Right renal cortex interstitium (tissue), 3 donors: ENCODE data around the gene SLA2. TPM values are rescaled to one million over a fixed set of nuclear protein-coding genes. Genes with fewer than 3 reads are reported as not detected.
"Not testable (repeated sequence)": the region's sequence is repeated elsewhere in the genome, so short reads cannot be mapped to it uniquely, and the experiment has no call there.

Source experiments
- DNase-seq, 3 donors: peaks; one replicate each; pipeline ENCODE4 v3.0.0-alpha.2; 2013; ENCODE audit warnings: low read depth in 3 of 3, low spot score in 2 of 3
- polyA plus RNA-seq, 3 donors: library from polyadenylated mRNA; unstranded; fragments of 120-200 nt; gene quantifications; one replicate each; pipeline ENCODE4 v1.2.1, GENCODE V29; 2013; ENCODE audit not compliant: insufficient read length in 3 of 3

Gene SLA2
- polyA plus RNA-seq, 3 donors, result 0.28 to 0.82 (median 0.50) TPM

DNA sequence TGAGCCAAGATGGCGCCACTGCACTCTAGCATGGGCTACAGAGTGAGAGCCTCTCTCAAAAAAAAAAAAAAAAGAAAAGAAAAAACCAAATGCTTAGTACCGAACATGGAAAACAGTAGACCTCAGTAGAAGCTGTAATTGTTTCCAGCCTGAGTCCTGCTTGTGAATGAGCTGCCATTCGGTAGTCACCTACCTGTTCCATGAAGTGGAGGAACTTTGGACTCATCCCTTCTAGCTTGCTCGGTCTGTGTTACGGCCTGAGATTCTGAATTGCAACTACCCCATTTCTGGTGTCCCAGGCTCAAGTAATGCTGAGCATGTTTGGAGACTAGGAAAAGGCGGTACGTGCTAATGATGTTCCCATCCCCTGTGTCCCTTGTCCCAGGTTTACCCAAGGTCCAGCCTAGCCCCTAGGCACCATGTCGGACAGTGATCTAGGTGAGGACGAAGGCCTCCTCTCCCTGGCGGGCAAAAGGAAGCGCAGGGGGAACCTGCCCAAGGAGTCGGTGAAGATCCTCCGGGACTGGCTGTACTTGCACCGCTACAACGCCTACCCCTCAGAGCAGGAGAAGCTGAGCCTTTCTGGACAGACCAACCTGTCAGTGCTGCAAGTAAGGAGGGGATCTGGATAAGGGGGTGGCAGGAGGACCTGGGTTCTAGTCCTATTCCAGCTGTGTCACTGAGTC lies 67.5 kb downstream of the SLA2 start:
- DNase-seq, result no peak

DNA sequence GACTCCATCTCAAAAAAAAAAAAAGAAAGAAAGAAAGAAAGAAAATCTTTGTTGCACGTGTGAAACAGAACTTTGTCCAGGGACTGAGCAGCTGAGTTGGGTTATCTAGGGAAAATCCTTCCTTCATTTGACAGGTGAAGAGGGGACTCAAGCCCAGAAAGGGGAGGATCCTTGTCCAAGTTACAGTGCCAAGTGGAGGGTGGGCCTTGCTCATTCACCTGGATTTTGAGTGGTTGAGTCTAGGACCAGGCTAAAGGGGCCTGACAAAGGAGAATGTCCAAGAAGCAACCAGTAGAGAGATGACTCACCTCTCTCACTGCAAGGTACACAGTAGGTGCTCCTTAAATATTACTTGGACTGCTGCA lies 69.9 kb downstream of the SLA2 start:
- DNase-seq, result no peak

DNA sequence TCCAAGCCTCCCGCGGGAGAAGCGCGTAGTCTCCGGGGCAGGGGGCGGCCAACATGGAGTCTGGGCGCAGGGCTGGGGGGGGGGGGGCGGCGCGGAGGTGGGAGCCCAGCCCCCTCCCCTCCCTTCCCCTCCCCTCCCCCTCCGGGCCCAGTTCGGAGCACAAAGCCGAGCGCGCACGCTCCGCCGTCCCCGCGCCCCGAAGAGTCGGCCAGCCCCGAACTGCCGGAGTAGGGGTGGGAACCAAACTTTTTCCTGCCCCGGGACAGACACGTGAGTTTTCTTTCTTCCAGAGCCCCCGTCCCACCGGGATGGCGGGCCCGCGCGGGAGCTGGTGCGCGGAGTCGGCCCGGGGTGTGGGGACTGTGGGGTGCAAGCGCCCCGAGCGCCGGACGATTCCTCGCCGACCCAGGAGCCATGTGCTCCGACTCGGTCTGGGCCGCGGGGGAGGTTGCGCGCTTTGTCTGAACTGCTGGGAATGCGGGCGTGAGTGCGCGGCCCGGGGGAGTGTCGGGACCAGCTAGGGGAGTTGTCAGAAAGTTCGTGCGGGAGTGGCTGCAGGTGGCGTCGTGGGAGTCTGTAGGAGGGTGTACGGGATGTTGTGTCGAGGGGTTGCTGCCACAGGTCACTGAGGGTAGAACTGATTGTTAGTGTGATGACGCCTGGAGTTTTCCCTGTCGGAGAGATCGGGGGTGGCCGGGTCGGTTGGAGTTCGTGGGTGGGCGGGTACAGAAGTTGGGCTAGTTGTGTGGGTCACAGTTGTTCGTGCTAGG lies 71.4 kb downstream of the SLA2 start:
- DNase-seq, result peak; percentile 61 to 67 (median 67)

DNA sequence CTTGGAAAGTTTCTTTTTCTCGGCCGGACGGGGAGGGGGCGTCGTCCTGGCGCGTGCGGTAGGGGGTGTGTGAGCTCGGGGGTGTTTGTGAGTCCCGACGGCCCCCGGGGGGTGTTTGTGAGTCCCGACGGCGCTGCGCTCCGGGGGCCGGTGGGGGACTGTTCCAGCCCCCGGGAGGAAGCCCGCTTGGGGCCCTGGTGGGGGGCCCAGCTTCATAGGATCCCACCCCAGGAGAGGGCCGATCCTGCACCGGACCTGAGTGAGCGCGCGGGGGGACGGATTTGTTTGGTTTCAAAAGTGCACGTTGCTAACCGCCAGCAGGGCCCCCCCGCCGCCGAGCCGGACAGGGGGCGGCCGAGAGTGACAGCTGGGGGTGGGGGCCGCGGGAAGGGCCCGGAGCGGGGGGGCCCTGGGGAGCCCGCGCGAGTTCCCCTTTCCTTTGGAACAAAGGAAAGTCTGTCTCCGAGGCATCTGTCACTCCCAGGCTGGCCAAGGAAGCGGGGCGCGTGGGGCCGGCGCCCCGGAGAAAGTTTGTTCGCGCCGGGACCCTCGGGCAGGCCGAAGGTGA lies 72.1 kb downstream of the SLA2 start:
- DNase-seq, result peak in 1 of 3 donors; percentile 27

DNA sequence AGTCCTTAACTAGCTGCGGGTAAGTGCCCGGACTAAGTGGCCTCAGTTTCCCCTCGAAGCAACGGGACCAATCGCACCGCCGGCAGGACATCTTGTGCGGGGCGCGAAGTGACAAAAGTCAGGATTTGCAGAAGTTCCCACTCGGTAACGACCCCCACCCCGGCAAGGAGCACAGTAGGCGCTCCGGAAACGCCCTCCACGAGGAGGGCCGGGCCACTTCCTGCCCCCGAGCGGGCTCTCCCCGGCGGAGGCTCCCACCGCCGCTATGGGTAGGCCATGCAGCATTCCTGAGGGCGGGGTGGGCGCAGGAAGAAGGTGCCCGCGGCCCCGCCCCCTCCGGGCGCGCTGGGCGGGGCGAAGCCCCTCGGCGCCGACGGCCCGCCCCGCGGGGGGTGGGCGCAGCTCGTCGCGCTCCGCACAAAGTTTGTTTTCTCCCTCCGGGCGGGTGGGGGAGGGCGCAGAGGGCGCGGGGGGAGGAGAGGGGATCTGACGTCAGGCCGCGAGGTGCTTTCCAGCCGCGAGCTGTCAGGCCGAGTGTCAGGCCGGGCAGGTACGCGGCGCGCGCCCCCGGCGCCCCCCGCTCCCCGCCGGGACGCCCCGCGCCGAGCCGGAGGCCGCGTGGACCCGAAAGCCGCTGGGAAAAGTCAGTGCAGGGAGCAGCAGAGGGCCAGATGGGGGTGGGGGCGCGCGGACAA lies 72.7 kb downstream of the SLA2 start, which contains the start of gene TGIF2:
Gene TGIF2 (plus strand): TSS at position 495 of the 695 bp plus-strand sequence. CDS start 5,178 bp downstream, outside the sequence.
- peak in 2 of 3 donors; percentile 89 for DNase-seq

DNA sequence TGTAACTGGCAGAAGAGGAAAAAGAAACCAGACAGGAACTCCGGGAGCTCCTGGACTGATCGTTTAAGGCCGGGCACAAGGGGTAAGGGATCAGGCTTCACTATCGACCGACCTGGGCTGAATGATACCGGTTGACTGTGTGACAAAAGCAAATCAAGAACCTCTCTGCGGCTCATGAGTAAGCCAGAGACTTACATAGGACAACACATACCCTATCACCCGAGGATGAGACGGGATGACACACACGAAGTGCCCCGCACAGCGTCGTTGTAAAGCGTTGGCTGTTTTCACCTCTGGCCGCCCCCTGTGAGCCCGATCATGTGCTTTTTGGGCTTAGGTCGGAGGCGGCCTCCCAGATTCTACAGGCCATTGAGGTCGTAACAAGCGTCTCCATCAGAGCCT lies 73.3 kb downstream of the SLA2 start:
- no peak for DNase-seq

DNA sequence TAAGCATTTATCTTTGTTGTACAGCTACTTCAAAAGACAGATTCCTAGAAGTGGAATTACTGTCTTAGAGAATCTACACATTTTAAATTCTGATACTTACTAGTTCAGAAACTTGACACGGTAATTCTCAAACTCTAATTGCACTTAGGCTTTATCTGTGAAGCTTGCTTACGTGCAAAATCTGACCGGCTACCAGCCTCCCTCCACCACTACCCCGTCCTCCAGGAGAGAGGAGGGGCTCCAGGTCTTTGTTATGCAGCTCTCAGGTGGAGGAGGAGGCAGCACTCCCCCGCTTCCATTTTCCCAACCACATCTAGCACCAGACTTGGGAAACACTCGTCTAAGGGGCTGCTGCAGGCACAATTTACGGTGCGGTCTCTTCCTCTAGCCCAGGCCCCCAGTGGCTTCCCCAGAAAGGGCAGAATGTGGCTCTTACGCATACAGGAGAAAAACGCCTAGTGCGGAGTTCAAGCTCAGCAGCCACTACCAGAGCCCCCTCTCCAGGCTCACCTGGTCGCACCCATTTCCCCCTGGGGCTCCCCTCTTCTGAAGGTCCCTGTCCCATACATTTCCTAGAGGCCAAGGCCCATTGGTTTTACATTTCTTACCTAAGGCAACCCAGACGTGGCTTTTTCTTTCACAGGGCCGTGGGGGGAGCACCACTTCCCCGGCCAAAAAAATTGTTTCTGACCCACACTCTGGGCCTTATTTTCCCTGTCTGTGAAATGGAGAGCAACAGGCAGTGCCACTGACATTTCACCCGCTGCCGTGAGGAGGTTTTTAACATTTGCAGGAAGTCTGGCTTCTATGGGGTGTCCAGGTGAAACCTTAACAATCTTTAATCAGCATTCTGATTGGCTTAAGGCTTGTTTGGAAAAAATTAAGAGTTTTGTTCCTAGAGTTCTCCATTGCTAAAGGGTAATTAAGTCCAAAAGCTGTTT lies 74.2 kb downstream of the SLA2 start:
- DNase-seq, result peak in 2 of 3 donors; percentile 44 to 48

DNA sequence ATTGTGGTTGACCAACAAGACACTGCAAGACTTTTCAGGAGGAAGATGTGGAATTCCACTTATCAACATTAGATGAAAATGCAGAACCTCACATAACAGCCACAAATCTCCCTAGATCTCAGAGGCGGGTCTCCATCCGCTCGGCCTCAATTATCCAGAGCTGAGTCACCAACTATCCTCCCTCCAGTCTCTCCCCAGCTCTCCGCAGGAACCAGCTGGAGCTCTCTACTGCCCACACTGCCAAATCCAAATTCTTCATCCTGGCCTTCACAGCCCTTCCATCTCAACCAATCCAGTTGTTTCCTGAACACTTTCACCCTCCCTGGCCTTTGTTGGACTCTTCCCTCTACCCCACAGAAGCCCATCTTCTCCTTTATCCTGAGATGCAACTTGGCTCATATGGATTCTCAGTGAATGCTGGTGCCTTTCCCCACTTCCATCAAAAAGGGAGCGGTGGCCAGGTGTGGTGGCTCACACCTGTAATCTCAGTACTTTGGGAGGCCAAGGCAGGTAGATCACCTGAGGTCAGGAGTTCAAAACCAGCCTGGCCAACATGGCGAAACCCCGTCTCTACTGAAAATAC lies 76.1 kb downstream of the SLA2 start:
- no peak for DNase-seq

DNA sequence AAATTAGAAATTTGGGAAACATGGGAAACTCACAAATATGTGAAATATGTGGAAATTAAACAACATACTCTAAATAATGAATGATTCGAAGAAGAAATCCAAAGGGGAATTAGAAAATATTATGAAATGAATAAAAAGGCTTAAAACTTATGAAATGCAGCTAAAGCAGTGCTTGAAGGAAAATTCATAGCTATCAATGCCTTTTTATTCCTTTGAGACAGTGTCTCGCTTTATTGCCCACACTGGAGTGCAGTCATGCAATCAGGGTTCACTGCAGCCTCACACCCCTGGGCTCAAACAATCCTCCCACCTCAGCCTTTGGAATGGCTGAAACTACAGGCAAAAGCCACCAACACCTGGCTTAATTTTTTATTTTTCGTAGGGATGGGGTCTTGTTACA lies 80.5 kb downstream of the SLA2 start:
- DNase-seq, result no peak

DNA sequence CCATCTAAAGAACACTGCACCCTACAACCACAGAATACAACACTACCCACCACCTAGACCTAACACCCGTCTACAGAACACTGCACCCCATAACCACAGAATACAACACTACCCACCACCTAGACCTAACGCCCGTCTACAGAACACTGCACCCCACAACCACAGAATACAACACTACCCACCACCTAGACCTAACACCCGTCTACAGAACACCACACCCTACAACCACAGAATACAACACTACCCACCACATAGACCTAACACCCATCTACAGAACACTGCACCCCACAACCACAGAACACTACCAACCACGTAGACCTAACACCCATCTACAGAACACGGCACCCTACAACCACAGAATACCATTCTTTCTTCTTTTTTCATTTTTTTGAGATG lies 81.3 kb downstream of the SLA2 start:
- DNase-seq, result not testable (repeated sequence)

DNA sequence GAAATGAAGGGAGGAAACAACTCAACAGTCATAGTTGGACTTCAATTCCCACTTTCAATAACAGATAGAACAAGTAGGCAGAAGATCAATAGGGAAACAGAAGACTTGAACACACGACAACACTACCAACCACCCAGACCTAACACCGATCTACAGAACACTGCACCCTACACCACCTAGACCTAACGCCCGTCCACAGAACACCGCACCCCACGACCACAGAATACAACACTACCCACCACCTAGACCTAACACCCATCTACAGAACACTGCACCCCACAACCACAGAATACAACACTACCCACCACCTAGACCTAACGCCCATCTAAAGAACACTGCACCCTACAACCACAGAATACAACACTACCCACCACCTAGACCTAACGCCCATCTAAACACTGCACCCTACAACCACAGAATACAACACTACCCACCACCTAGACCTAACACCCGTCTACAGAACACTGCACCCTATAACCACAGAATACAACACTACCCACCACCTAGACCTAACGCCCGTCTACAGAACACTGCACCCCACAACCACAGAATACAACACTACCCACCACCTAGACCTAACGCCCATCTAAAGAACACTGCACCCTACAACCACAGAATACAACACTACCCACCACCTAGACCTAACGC lies 81.8 kb downstream of the SLA2 start:
- DNase-seq, result not testable (repeated sequence)

DNA sequence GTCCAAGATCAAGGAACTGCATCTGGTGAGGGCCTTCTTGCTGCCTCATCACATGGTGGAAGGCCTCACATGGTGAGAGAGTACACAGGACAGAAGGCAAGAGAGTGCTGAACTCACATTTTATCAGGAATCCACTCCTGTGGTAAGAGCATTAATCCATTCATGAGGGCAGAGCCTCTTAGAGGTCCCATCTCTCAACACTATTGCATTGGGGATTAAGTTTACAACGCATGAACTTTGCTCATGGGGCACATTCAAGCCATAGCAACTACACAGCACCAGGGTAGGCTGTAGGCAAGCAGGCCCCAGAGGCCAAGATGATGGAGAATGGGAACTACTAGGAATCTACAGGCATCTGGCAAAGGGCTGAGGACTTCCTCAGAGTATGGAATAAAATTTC lies 82.6 kb downstream of the SLA2 start:
- no peak for DNase-seq

DNA sequence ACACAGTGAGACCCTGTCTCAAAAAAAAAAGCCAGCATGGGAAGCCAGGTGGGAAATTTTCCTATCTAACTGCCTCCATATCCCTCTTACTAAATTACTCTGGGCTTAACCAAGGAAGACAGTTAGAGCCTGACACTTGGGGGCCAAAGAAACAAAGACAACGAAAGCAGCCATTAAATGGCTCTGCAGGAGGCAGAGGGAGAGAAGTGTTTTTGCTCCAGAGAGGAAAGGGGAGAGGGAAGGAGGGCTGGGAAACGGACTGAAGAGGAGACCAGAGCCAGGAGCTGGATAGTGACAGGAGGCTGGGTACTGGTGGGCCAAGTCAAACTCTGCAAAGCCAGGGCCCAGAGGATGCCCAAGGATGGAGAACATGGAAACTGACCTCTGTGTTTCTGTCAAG lies 83.3 kb downstream of the SLA2 start:
- DNase-seq, result no peak

Other genes with a start within 250 kb of the SLA2 start
- gene MYL9, start 104.7 kb downstream of the SLA2 start, polyA plus RNA-seq, result 100 to 1,000 TPM; 196 to 241 (median 211) TPM
- gene TGIF2, start 72.6 kb downstream of the SLA2 start, polyA plus RNA-seq, result 10 to 100 TPM; 58.9 to 60.4 (median 59.1) TPM
- gene RAB5IF, start 40.4 kb downstream of the SLA2 start, polyA plus RNA-seq, result 10 to 100 TPM; 62.1 to 75.2 (median 70.2) TPM
- 10 to 100 TPM; 34.5 to 38.9 (median 38.1) TPM for gene NDRG3, start 99.9 kb upstream of the SLA2 start, polyA plus RNA-seq
- gene DSN1, start 127.6 kb upstream of the SLA2 start, polyA plus RNA-seq, result 10 to 100 TPM; 18.0 to 19.1 (median 18.5) TPM
- 1 to 10 TPM; 1.8 to 4.8 (median 3.2) TPM for gene TLDC2, start 229.9 kb upstream of the SLA2 start, polyA plus RNA-seq